KMS-11 (cell line): Measurements from ENCODE around the gene NOTCH2.

Experiments
- H2AFZ ChIP-seq: fragments of 200-600 bp; sonication (generic); 2 replicates; pipeline ENCODE4 v1.6.1; 2016; ENCODE audit warnings: antibody characterized with exemption, mixed run types, low read depth
- H3K27ac ChIP-seq: fragments of 200-600 bp; sonication (generic); 2 replicates; pipeline ENCODE4 v1.6.1; 2016; ENCODE audit warnings: mild to moderate bottlenecking, mixed run types
- H3K27me3 ChIP-seq: fragments of 200-600 bp; sonication (generic); 2 replicates; pipeline ENCODE4 v1.6.1; 2017; ENCODE audit warnings: mild to moderate bottlenecking, low read depth, mixed run types, moderate library complexity; ENCODE audit not compliant: insufficient read depth
- H3K36me3 ChIP-seq: fragments of 200-600 bp; sonication (generic); 2 replicates; pipeline ENCODE4 v1.6.1; 2017; ENCODE audit warnings: mild to moderate bottlenecking, mixed run types; ENCODE audit not compliant: insufficient read depth
- H3K4me1 ChIP-seq: fragments of 200-600 bp; sonication (generic); 2 replicates; pipeline ENCODE4 v1.6.1; 2016; ENCODE audit warnings: mild to moderate bottlenecking, low read depth, mixed run types; ENCODE audit not compliant: poor library complexity, severe bottlenecking
- H3K4me2 ChIP-seq: fragments of 200-600 bp; sonication (generic); 2 replicates; pipeline ENCODE4 v1.7.0; 2016; ENCODE audit warnings: mild to moderate bottlenecking, mixed run types
- H3K4me3 ChIP-seq: fragments of 200-600 bp; sonication (generic); IDR thresholded peaks from 2 replicates; pipeline ENCODE4 v1.6.1; 2017; ENCODE audit warnings: low read depth, low read length, mixed read lengths; ENCODE audit not compliant: insufficient read depth
- H3K79me2 ChIP-seq: fragments of 200-600 bp; sonication (generic); 2 replicates; pipeline ENCODE4 v1.6.1; 2016; ENCODE audit warnings: low read depth, mixed run types; ENCODE audit not compliant: insufficient read depth
- H3K9ac ChIP-seq: fragments of 200-600 bp; sonication (generic); 2 replicates; pipeline ENCODE4 v1.6.1; 2016; ENCODE audit warnings: mild to moderate bottlenecking, mixed run types
- H4K20me1 ChIP-seq: fragments of 200-600 bp; sonication (generic); 2 replicates; pipeline ENCODE4 v1.6.1; 2016; ENCODE audit warnings: mild to moderate bottlenecking, mixed run types; ENCODE audit not compliant: insufficient read depth
- CTCF ChIP-seq: fragments of 200-600 bp; sonication (generic); conservative IDR thresholded peaks from 2 replicates; pipeline ENCODE4 v1.6.1; 2017; ENCODE audit warnings: low read depth, mild to moderate bottlenecking, antibody characterized with exemption, low read length, moderate library complexity, mixed read lengths

The NOTCH2 gene

GRCh38 chr1:119896303-119896702, 173.2 kb downstream of the NOTCH2 start, which contains the start of gene ADAM30:
ADAM30 (minus strand) TSS chr1:119896515; CDS start chr1:119896336, 179 bp downstream.
- no peak within 1 kb of the TSS for H3K27ac ChIP-seq
- H4K20me1 ChIP-seq: no peaks in the 10 kb centered on the region
- no peak within 1 kb of the TSS for H3K4me2 ChIP-seq
- TF ChIP-seq CTCF: no peak
- H2AFZ ChIP-seq: no peak within 1 kb of the TSS
- no peaks in the 10 kb centered on the region for H3K27me3 ChIP-seq
- H3K36me3 ChIP-seq: no peaks in the 10 kb centered on the region
- no peak within 1 kb of the TSS for H3K4me3 ChIP-seq
- H3K79me2 ChIP-seq: no peaks in the 10 kb centered on the region
- no peaks in the 10 kb centered on the region for H3K4me1 ChIP-seq
- no peak within 1 kb of the TSS for H3K9ac ChIP-seq

- no peaks in the 10 kb centered on the region for H3K36me3 ChIP-seq
- no peak overlapping the region for H3K4me3 ChIP-seq
- H3K4me1 ChIP-seq: no peaks in the 10 kb centered on the region
- H3K27ac ChIP-seq: no peak overlapping the region
- TF ChIP-seq CTCF: no peak
- no peaks in the 10 kb centered on the region for H4K20me1 ChIP-seq
- H3K9ac ChIP-seq: no peak overlapping the region
- H3K79me2 ChIP-seq: no peaks in the 10 kb centered on the region
- H3K4me2 ChIP-seq: no peak overlapping the region
- H2AFZ ChIP-seq: no peak overlapping the region
- H3K27me3 ChIP-seq: no peaks in the 10 kb centered on the region
Observed at GRCh38 chr1:119895102-119895501, 174.4 kb downstream of the NOTCH2 start.

GRCh38 chr1:119893827-119894700, 175.4 kb downstream of the NOTCH2 start:
- Histone ChIP-seq H3K27me3 (no peaks in the 10 kb centered on the region), H4K20me1 (no peaks in the 10 kb centered on the region), H3K36me3 (no peaks in the 10 kb centered on the region), H3K27ac (no peak overlapping the region), H2AFZ (no peak overlapping the region), H3K4me1 (no peaks in the 10 kb centered on the region), H3K9ac (no peak overlapping the region), H3K4me3 (no peak overlapping the region), H3K4me2 (no peak overlapping the region), H3K79me2 (no peaks in the 10 kb centered on the region)
- TF ChIP-seq CTCF: no peak

- H4K20me1 ChIP-seq: no peaks in the 10 kb centered on the region
- no peaks in the 10 kb centered on the region for H3K36me3 ChIP-seq
- no peaks in the 10 kb centered on the region for H3K27me3 ChIP-seq
- no peak overlapping the region for H3K4me3 ChIP-seq
- no peak overlapping the region for H3K27ac ChIP-seq
- no peak for TF ChIP-seq CTCF
- H2AFZ ChIP-seq: no peak overlapping the region
- H3K4me1 ChIP-seq: no peaks in the 10 kb centered on the region
- H3K9ac ChIP-seq: no peak overlapping the region
- no peak overlapping the region for H3K4me2 ChIP-seq
- no peaks in the 10 kb centered on the region for H3K79me2 ChIP-seq
Observed at GRCh38 chr1:119893238-119893791, 176.1 kb downstream of the NOTCH2 start.
